NB4 (cell line): ENCODE data around the gene ASIC2.

ENCODE experiments used
- DNase-seq: peaks from one replicate; pipeline ENCODE4 v3.0.0; 2010; ENCODE audit warnings: low read depth
- H3K4me3 ChIP-seq: one replicate; pipeline ENCODE4 v1.5.1; 2011; ENCODE audit warnings: mild to moderate bottlenecking, low read depth, low read length, moderate library complexity
- CTCF ChIP-seq: IDR thresholded peaks from one replicate; pipeline ENCODE4 v1.5.1; 2012; ENCODE audit warnings: low read depth, low read length
- MAX ChIP-seq: IDR thresholded peaks from 2 replicates; pipeline ENCODE4 v1.6.1; 2011; ENCODE audit warnings: low read depth, low read length
- MYC ChIP-seq: IDR thresholded peaks from 2 replicates; pipeline ENCODE4 v1.6.1; 2011; ENCODE audit warnings: low read depth, low read length
- POLR2A ChIP-seq: IDR thresholded peaks from 2 replicates; pipeline ENCODE4 v1.6.1; 2011; ENCODE audit warnings: mild to moderate bottlenecking; ENCODE audit not compliant: insufficient read length; ENCODE audit errors: extremely low read depth

ASIC2 gene

GRCh38 chr17:33096161-33096560, 196.9 kb downstream of the ASIC2 start:
- DNase-seq = no peak
- TF ChIP-seq CTCF (no peak), POLR2A (no peak), MAX (no peak), MYC (no peak)
- H3K4me3 ChIP-seq = no peak overlapping the region

- TF ChIP-seq MYC = no peak
- TF ChIP-seq CTCF = no peak
- TF ChIP-seq MAX = no peak
- no peak for TF ChIP-seq POLR2A
- no peak for DNase-seq
- no peak overlapping the region for H3K4me3 ChIP-seq
Measured at GRCh38 chr17:33091271-33091670, 201.8 kb downstream of the ASIC2 start.

- no peak overlapping the region for H3K4me3 ChIP-seq
- TF ChIP-seq MYC (no peak), POLR2A (no peak), MAX (no peak)
- DNase-seq = no peak
Measured at GRCh38 chr17:33090806-33091205, 202.3 kb downstream of the ASIC2 start.

- DNase-seq = no peak
- no peak overlapping the region for H3K4me3 ChIP-seq
- TF ChIP-seq MYC = no peak
- no peak for TF ChIP-seq POLR2A
- no peak for TF ChIP-seq MAX
- TF ChIP-seq CTCF = no peak
Measured at GRCh38 chr17:33086878-33087277, 206.2 kb downstream of the ASIC2 start.

- TF ChIP-seq MAX (no peak), MYC (no peak), POLR2A (no peak), CTCF (no peak)
- no peak overlapping the region for H3K4me3 ChIP-seq
- no peak for DNase-seq
Measured at GRCh38 chr17:33086041-33086440, 207.1 kb downstream of the ASIC2 start.

GRCh38 chr17:33085256-33085655, 207.8 kb downstream of the ASIC2 start:
- H3K4me3 ChIP-seq = no peak overlapping the region
- TF ChIP-seq MAX (no peak), MYC (no peak), CTCF (no peak), POLR2A (no peak)
- DNase-seq = no peak
